Measurements from ENCODE around the gene SPOCK1. TPM values are rescaled to one million over a fixed set of nuclear protein-coding genes. Genes with fewer than 3 reads are reported as not detected.

Gene SPOCK1
- polyA plus RNA-seq, 2 of the 4 experiments (the other 2 are of a cell fraction) = 28.9 to 40.8 TPM

DNA sequence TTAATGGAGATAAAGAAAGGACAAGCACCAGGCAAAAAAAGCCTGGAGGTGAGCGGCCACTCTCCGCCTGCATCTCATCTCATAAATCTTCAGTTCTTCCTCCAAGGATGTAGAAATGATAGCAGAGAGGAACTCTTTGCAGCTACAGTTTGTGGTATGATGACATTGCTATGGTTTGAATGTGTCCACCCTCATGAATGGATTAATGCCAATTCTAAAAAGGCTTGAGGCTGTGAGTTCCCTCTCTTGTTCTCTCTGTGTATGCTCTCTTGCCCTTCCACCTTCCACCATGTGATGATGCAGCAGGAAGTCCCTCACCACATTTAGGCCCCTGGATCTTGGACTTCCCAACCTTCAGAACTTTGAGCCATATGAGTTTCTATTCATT, 126.4 kb downstream of the SPOCK1 start:
- TF ChIP-seq MAZ (IDR thresholded peaks at IDR 0.05; ENCODE audit: borderline replicate concordance, low read depth, low read length) = no peak
- TF ChIP-seq, protein P1, sequence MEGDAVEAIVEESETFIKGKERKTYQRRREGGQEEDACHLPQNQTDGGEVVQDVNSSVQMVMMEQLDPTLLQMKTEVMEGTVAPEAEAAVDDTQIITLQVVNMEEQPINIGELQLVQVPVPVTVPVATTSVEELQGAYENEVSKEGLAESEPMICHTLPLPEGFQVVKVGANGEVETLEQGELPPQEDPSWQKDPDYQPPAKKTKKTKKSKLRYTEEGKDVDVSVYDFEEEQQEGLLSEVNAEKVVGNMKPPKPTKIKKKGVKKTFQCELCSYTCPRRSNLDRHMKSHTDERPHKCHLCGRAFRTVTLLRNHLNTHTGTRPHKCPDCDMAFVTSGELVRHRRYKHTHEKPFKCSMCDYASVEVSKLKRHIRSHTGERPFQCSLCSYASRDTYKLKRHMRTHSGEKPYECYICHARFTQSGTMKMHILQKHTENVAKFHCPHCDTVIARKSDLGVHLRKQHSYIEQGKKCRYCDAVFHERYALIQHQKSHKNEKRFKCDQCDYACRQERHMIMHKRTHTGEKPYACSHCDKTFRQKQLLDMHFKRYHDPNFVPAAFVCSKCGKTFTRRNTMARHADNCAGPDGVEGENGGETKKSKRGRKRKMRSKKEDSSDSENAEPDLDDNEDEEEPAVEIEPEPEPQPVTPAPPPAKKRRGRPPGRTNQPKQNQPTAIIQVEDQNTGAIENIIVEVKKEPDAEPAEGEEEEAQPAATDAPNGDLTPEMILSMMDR (IDR thresholded peaks at IDR 0.05) = no peak
- TF ChIP-seq POLR2A (IDR thresholded peaks at IDR 0.05; ENCODE audit: low read length) = no peak
- no peak for TF ChIP-seq RNF2 (IDR thresholded peaks at IDR 0.05; ENCODE audit: borderline replicate concordance, low read depth)
- no peak for TF ChIP-seq NFE2L2 (conservative IDR thresholded peaks at IDR 0.05; ENCODE audit: low read length)
- no peak for TF ChIP-seq FOSB (CRISPR knock-in tag; IDR thresholded peaks at IDR 0.05)
- TF ChIP-seq NR3C1 (IDR thresholded peaks at IDR 0.05) = no peak
- no peak for TF ChIP-seq KDM1A (IDR thresholded peaks at IDR 0.05; ENCODE audit: low read depth)
- TF ChIP-seq CEBPB (IDR thresholded peaks at IDR 0.05) = no peak
- no peak for TF ChIP-seq FOSL2 (IDR thresholded peaks at IDR 0.05)
- TF ChIP-seq FOSL2 (CRISPR knock-in tag; IDR thresholded peaks at IDR 0.05) = no peak
- no peak for TF ChIP-seq RCOR1 (IDR thresholded peaks at IDR 0.05; ENCODE audit: low read depth, low read length)
- TF ChIP-seq, protein P2, sequence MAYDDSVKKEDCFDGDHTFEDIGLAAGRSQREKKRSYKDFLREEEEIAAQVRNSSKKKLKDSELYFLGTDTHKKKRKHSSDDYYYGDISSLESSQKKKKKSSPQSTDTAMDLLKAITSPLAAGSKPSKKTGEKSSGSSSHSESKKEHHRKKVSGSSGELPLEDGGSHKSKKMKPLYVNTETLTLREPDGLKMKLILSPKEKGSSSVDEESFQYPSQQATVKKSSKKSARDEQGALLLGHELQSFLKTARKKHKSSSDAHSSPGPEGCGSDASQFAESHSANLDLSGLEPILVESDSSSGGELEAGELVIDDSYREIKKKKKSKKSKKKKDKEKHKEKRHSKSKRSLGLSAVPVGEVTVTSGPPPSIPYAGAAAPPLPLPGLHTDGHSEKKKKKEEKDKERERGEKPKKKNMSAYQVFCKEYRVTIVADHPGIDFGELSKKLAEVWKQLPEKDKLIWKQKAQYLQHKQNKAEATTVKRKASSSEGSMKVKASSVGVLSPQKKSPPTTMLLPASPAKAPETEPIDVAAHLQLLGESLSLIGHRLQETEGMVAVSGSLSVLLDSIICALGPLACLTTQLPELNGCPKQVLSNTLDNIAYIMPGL (CRISPR knock-in tag; IDR thresholded peaks at IDR 0.05; ENCODE audit: borderline replicate concordance) = no peak
- TF ChIP-seq ZFP36 (IDR thresholded peaks at IDR 0.05; ENCODE audit: borderline replicate concordance, partially characterized antibody) = no peak
- TF ChIP-seq TFCP2L1 (CRISPR knock-in tag; IDR thresholded peaks at IDR 0.05) = no peak
- TF ChIP-seq ZC3H11A (IDR thresholded peaks at IDR 0.05) = no peak
- TF ChIP-seq GATA3 (IDR thresholded peaks at IDR 0.05; ENCODE audit: borderline replicate concordance) = no peak
- no peak for TF ChIP-seq ESRRA (IDR thresholded peaks at IDR 0.05; ENCODE audit: borderline replicate concordance, low read length)
- no peak for TF ChIP-seq CBX8 (IDR thresholded peaks at IDR 0.05)
- 75% methylated on average over 2 of the region's 2 CpGs for WGBS (ENCODE audit: missing lambda C conversion rate)
- POLR2A ChIA-PET = no interaction called here
- no peak for DNase-seq (ENCODE audit: low read depth in 1 of 2, low spot score in 1 of 2)
- Histone ChIP-seq H3K27ac (no peak overlapping the region), H3K4me1 (no peaks in the 10 kb centered on the region), H3K4me3 (no peak overlapping the region), H3K4me2 (no peak overlapping the region), H3K9me3 (no peaks in the 10 kb centered on the region)
- CTCF ChIA-PET = interaction anchor here (0.9 kb wide), 1 partner anchor 9 kb away, joined by 3 read pairs; no protein-coding TSS in a partner anchor
- FAIRE-seq = no peak
- ATAC-seq = no peak

DNA sequence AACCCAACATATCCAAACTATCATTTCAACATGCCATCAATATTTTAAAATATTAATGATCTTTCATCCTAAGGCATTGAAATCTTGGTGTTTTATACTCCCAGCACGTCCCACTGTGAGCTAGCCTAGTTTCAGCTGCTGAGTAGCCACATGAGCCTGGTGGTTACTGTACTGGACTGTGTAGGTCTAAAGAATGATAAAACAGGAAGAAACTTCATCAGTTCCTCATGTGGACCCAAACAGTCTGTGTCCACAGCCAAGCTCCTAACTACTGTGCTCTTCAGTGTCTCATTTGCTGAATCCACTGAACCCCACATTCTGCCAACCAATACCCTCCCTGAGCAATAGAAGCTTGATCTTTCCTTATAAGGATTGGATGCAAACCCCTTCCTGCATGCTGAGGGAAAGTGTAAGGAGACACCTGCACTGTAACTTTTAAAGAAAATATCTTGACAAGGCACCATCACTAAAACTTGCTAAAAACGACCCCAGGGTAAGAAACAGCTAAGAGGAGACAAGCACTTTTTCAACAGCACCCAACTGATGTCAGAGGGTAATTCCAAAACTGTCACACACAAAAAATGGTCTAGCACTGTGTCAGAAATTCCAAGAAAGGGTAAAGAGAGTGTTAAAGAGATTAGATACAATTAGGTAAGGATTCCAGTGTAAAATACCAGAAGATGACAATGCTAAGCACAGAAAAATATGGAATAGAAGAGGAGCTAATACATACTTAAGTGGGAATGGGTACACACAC, 126.9 kb downstream of the SPOCK1 start:
- 30% methylated on average over 2 of the region's 2 CpGs for WGBS (ENCODE audit: missing lambda C conversion rate)
- ChIA-PET CTCF (interaction anchor here (0.9 to 1.2 kb wide), 2 partner anchors 9 to 10 kb away, joined by 3 read pairs; no protein-coding TSS in a partner anchor), POLR2A (no interaction called here)
- no peak for DNase-seq (ENCODE audit: low read depth in 1 of 2, low spot score in 1 of 2)
- no peak for TF ChIP-seq JUNB (IDR thresholded peaks at IDR 0.05)
- no peak for TF ChIP-seq ZC3H11A (IDR thresholded peaks at IDR 0.05)
- no peak for TF ChIP-seq SMC3 (IDR thresholded peaks at IDR 0.05)
- TF ChIP-seq MYC (IDR thresholded peaks at IDR 0.05; ENCODE audit: borderline replicate concordance, low read length) = no peak
- no peak for TF ChIP-seq CBX2 (IDR thresholded peaks at IDR 0.05; ENCODE audit: borderline replicate concordance, low read depth)
- TF ChIP-seq HOXA7 (CRISPR knock-in tag; IDR thresholded peaks at IDR 0.05) = no peak
- no peak for TF ChIP-seq CHD4 (IDR thresholded peaks at IDR 0.05; ENCODE audit: borderline replicate concordance)
- TF ChIP-seq, protein P2 (CRISPR knock-in tag; IDR thresholded peaks at IDR 0.05; ENCODE audit: borderline replicate concordance) = no peak
- no peak for TF ChIP-seq RFX5 (IDR thresholded peaks at IDR 0.05)
- TF ChIP-seq ZNF302 (CRISPR knock-in tag; IDR thresholded peaks at IDR 0.05) = no peak
- no peak for TF ChIP-seq FOSL2 (IDR thresholded peaks at IDR 0.05)
- TF ChIP-seq FOSL2 (CRISPR knock-in tag; IDR thresholded peaks at IDR 0.05) = no peak
- no peak for TF ChIP-seq NPAS2 (CRISPR knock-in tag; IDR thresholded peaks at IDR 0.05; ENCODE audit: borderline replicate concordance)
- no peak for TF ChIP-seq ESRRA (IDR thresholded peaks at IDR 0.05; ENCODE audit: borderline replicate concordance, low read length)
- no peak for TF ChIP-seq POLR2AphosphoS2 (conservative IDR thresholded peaks at IDR 0.05; ENCODE audit: low read length)
- TF ChIP-seq, protein P3, sequence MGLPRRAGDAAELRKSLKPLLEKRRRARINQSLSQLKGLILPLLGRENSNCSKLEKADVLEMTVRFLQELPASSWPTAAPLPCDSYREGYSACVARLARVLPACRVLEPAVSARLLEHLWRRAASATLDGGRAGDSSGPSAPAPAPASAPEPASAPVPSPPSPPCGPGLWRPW (IDR thresholded peaks at IDR 0.05) = no peak
- TF ChIP-seq FOSB (CRISPR knock-in tag; IDR thresholded peaks at IDR 0.05) = no peak
- no peak for FAIRE-seq
- H3K4me1 ChIP-seq = no peaks in the 10 kb centered on the region
- H3K4me3 ChIP-seq = no peak overlapping the region
- H3K9me3 ChIP-seq = no peaks in the 10 kb centered on the region
- H3K4me2 ChIP-seq = no peak overlapping the region
- H3K27ac ChIP-seq = no peak overlapping the region
- ATAC-seq = no peak
